GM21528 (cell line): ENCODE results near the gene MAP3K2.
"Not testable (repeated sequence)": the region's sequence is repeated elsewhere in the genome, so short reads cannot be mapped to it uniquely, and the experiment has no call there.

ENCODE experiments used
- ATAC-seq: cut with Tn5 transposase; IDR thresholded peaks from one replicate; pipeline ENCODE4 v1.9.1; 2021; ENCODE audit warnings: mild to moderate bottlenecking, moderate library complexity; ENCODE audit not compliant: unreplicated experiment, low FRiP score

Gene MAP3K2

GRCh38 chr2:127356531-127356930, 31.2 kb downstream of the MAP3K2 start:
- no peak for ATAC-seq

- ATAC-seq: no peak
Measured at GRCh38 chr2:127355407-127356008, 32.3 kb downstream of the MAP3K2 start.

- ATAC-seq: not testable (repeated sequence)
Measured at GRCh38 chr2:127353873-127354676, 33.7 kb downstream of the MAP3K2 start.

- ATAC-seq: not testable (repeated sequence)
Measured at GRCh38 chr2:127353223-127353622, 34.6 kb downstream of the MAP3K2 start.

- ATAC-seq: no peak
Measured at GRCh38 chr2:127351603-127352002, 36.2 kb downstream of the MAP3K2 start.

- no peak for ATAC-seq
Measured at GRCh38 chr2:127348426-127349000, 39.3 kb downstream of the MAP3K2 start.

GRCh38 chr2:127347734-127348392, 39.9 kb downstream of the MAP3K2 start:
- no peak for ATAC-seq

- ATAC-seq: no peak
Measured at GRCh38 chr2:127347015-127347414, 40.8 kb downstream of the MAP3K2 start.

GRCh38 chr2:127343277-127343676, 44.5 kb downstream of the MAP3K2 start:
- ATAC-seq: no peak

- peak; percentile 74 for ATAC-seq
Measured at GRCh38 chr2:127342101-127342500, 45.7 kb downstream of the MAP3K2 start.

- no peak for ATAC-seq
Measured at GRCh38 chr2:127332335-127332734, 55.4 kb downstream of the MAP3K2 start.

GRCh38 chr2:127330753-127331152, 57.0 kb downstream of the MAP3K2 start:
- no peak for ATAC-seq

GRCh38 chr2:127326289-127326945, 61.4 kb downstream of the MAP3K2 start:
- ATAC-seq: no peak

GRCh38 chr2:127324635-127325034, 63.1 kb downstream of the MAP3K2 start:
- no peak for ATAC-seq

GRCh38 chr2:127321303-127321702, 66.5 kb downstream of the MAP3K2 start:
- no peak for ATAC-seq

- no peak for ATAC-seq
Measured at GRCh38 chr2:127320586-127321275, 67.0 kb downstream of the MAP3K2 start.

GRCh38 chr2:127320067-127320466, 67.7 kb downstream of the MAP3K2 start:
- ATAC-seq: no peak

- no peak for ATAC-seq
Measured at GRCh38 chr2:127314193-127314988, 73.4 kb downstream of the MAP3K2 start.

GRCh38 chr2:127313406-127313805, 74.4 kb downstream of the MAP3K2 start:
- peak; percentile 93 for ATAC-seq
